Measurements from ENCODE around the gene SV2C. TPM values are rescaled to one million over a fixed set of nuclear protein-coding genes. Genes with fewer than 3 reads are reported as not detected.

The SV2C gene
- polyA plus RNA-seq, 1 donor (not counting 4 experiments of a cell fraction or from before 2014, with no cell fraction given), result 0.34 TPM

- H3K4me1 ChIP-seq (ENCODE audit: control insufficient read depth, extremely low read depth, insufficient read depth, low read length), result no peaks in the 10 kb centered on the region
- H3K27me3 ChIP-seq (ENCODE audit: control insufficient read depth, extremely low read depth, insufficient read depth, low read length), result no peaks in the 10 kb centered on the region
- no peaks in the 10 kb centered on the region for H3K36me3 ChIP-seq (ENCODE audit: control insufficient read depth in 2 of 2, extremely low read depth in 1 of 2, insufficient read depth in 2 of 2, low read length in 2 of 2)
- DNase-seq (ENCODE audit: low read depth, low spot score), result no peak
- H4K20me1 ChIP-seq (ENCODE audit: control insufficient read depth, extremely low read depth, insufficient read depth, low read length), result no peaks in the 10 kb centered on the region
- H3K4me3 ChIP-seq (ENCODE audit: control insufficient read depth in 2 of 3, extremely low read depth in 1 of 3, insufficient read depth in 2 of 3, low read depth in 1 of 3, low read length in 3 of 3), result no peak overlapping the region
- H3K9me3 ChIP-seq (ENCODE audit: control insufficient read depth, low read depth, low read length), result no peaks in the 10 kb centered on the region
- no peaks in the 10 kb centered on the region for H3K9me1 ChIP-seq (ENCODE audit: control insufficient read depth, extremely low read depth, insufficient read depth, low read length)
- no peak overlapping the region for H3K9ac ChIP-seq (ENCODE audit: control insufficient read depth, extremely low read depth, insufficient read depth, low read length)
- H3K27ac ChIP-seq (ENCODE audit: control insufficient read depth, insufficient read depth, low read length), result no peak overlapping the region
- peak overlapping the region; percentile 6 for H3K4me2 ChIP-seq (ENCODE audit: control insufficient read depth, extremely low read depth, insufficient read depth, low read depth, low read length)
- H3K79me2 ChIP-seq (ENCODE audit: control insufficient read depth, insufficient read depth, low read length), result no peaks in the 10 kb centered on the region
- dilution Hi-C loops (cut with MboI; ENCODE audit: extremely low pct_ligation_motif_present, low sequenced_read_pairs), result no loop called here
- TF ChIP-seq EZH2 (IDR thresholded peaks at IDR 0.05; ENCODE audit: low read length) (no peak), CTCF (optimal IDR thresholded peaks at IDR 0.05 in 1 of 3, IDR thresholded peaks at IDR 0.05 in 1 of 3, conservative IDR thresholded peaks at IDR 0.05 in 1 of 3; ENCODE audit: extremely low read depth in 1 of 3, insufficient read depth in 2 of 3, low read length in 3 of 3) (no peak)
- H2AFZ ChIP-seq (ENCODE audit: control insufficient read depth, low read length), result no peak overlapping the region
- no peak for FAIRE-seq
Measured at GRCh38 chr5:76050134-76050533, 33.0 kb upstream of the SV2C start.

DNA sequence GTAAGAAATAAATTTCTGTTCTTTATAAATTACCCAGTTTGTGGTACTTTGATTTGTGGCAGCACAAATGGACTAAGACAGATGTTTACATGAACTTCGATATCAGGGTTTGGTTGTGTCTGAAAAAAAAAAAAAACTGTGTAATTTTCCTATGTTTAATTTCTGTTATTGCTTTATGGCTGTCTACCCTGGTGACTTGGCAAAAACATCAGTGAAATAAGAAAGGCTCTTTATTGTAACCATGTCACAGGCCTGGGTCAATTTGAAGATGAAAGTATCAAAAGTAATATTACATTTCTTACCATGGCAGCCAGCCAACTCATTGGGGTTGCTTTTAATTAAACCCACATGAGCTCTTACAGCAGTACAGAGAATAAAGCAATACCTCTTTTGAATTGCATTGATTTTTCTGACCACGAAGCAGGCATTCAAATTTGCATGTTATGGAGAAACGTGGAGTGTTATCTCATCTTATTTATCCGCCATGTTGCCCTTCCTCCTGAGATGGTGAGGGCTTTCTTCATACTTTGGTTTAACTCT is 20.6 kb upstream of the SV2C start:
- Histone ChIP-seq H3K27me3 (ENCODE audit: control insufficient read depth, extremely low read depth, insufficient read depth, low read length) (no peaks in the 10 kb centered on the region), H3K36me3 (ENCODE audit: control insufficient read depth in 2 of 2, extremely low read depth in 1 of 2, insufficient read depth in 2 of 2, low read length in 2 of 2) (no peaks in the 10 kb centered on the region), H3K27ac (ENCODE audit: control insufficient read depth, insufficient read depth, low read length) (no peak overlapping the region), H3K9me3 (ENCODE audit: control insufficient read depth, low read depth, low read length) (no peaks in the 10 kb centered on the region), H3K9ac (ENCODE audit: control insufficient read depth, extremely low read depth, insufficient read depth, low read length) (no peak overlapping the region), H3K4me1 (ENCODE audit: control insufficient read depth, extremely low read depth, insufficient read depth, low read length) (no peaks in the 10 kb centered on the region), H3K79me2 (ENCODE audit: control insufficient read depth, insufficient read depth, low read length) (no peaks in the 10 kb centered on the region), H3K4me2 (ENCODE audit: control insufficient read depth, extremely low read depth, insufficient read depth, low read depth, low read length) (no peak overlapping the region), H3K4me3 (ENCODE audit: control insufficient read depth in 2 of 3, extremely low read depth in 1 of 3, insufficient read depth in 2 of 3, low read depth in 1 of 3, low read length in 3 of 3) (no peak overlapping the region), H3K9me1 (ENCODE audit: control insufficient read depth, extremely low read depth, insufficient read depth, low read length) (no peaks in the 10 kb centered on the region), H4K20me1 (ENCODE audit: control insufficient read depth, extremely low read depth, insufficient read depth, low read length) (no peaks in the 10 kb centered on the region), H2AFZ (ENCODE audit: control insufficient read depth, low read length) (no peak overlapping the region)
- DNase-seq (ENCODE audit: low read depth, low spot score), result no peak
- no peak for TF ChIP-seq CTCF (optimal IDR thresholded peaks at IDR 0.05 in 1 of 3, IDR thresholded peaks at IDR 0.05 in 1 of 3, conservative IDR thresholded peaks at IDR 0.05 in 1 of 3; ENCODE audit: extremely low read depth in 1 of 3, insufficient read depth in 2 of 3, low read length in 3 of 3)
- no peak for TF ChIP-seq EZH2 (IDR thresholded peaks at IDR 0.05; ENCODE audit: low read length)
- dilution Hi-C loops (cut with MboI; ENCODE audit: extremely low pct_ligation_motif_present, low sequenced_read_pairs), result no loop called here
- FAIRE-seq, result no peak

Data from keratinocyte (primary cell).